Endothelial cell of umbilical vein (primary cell): ENCODE results near the gene ATG7. TPM values are rescaled to one million over a fixed set of nuclear protein-coding genes. Genes with fewer than 3 reads are reported as not detected.

Source experiments
- BruUV-seq: library from RNA; stranded (reverse); fragments of 400-500 nt; replicated peaks from 2 replicates; lab custom pipeline; 2021; lab: Mats Ljungman, UMichigan
- CTCF ChIA-PET: fragments of 300-600, 350-600 bp; sonication (Branson Sonifier 250); formaldehyde crosslinking; loops from one replicate; lab custom pipeline; 2021; ENCODE audit warnings: antibody characterized with exemption, inconsistent platforms; lab: Charles Lee
- POLR2A ChIA-PET: fragments of 300-600, 350-600 bp; sonication (Branson Sonifier 250); formaldehyde crosslinking; loops from one replicate; lab custom pipeline; 2021; ENCODE audit warnings: antibody characterized with exemption, inconsistent platforms; lab: Charles Lee
- DNase-seq: peaks from one replicate; pipeline ENCODE4 v3.0.0-alpha.2; 2011; ENCODE audit warnings: low read depth, low spot score
- FAIRE-seq: peaks from 2 replicates; lab custom pipeline; 2011; peaks lifted over from hg19 to GRCh38; lab: Jason Lieb, UNC
- H2AFZ ChIP-seq: 2 replicates; pipeline ENCODE4 v1.6.0; 2012; ENCODE audit warnings: low read depth, low read length, control low read depth, inconsistent platforms
- H3K27ac ChIP-seq: 2 replicates; pipeline ENCODE4 v1.5.1; 2011; ENCODE audit warnings: low read depth, mild to moderate bottlenecking, control low read depth, low read length, moderate library complexity; ENCODE audit not compliant: insufficient read depth
- H3K27me3 ChIP-seq, 2 experiments: 2 replicates each; pipeline versions ENCODE4 v1.6.0 to v1.6.1; 2011; ENCODE audit warnings: low read length in 2 of 2, mixed read lengths in 1 of 2; ENCODE audit not compliant: control insufficient read depth in 2 of 2, insufficient read depth in 2 of 2
- H3K36me3 ChIP-seq, 2 experiments: 2 replicates in 1 of 2; 3 replicates in 1 of 2; pipeline ENCODE4 v1.5.1; 2011; ENCODE audit warnings: low read length in 2 of 2, mild to moderate bottlenecking in 1 of 2, moderate library complexity in 1 of 2; ENCODE audit not compliant: control insufficient read depth in 2 of 2, insufficient read depth in 2 of 2; ENCODE audit errors: extremely low read depth in 1 of 2
- H3K4me1 ChIP-seq: 3 replicates; pipeline ENCODE4 v1.5.1; 2011; ENCODE audit warnings: mild to moderate bottlenecking, low read length; ENCODE audit not compliant: control insufficient read depth, insufficient read depth; ENCODE audit errors: extremely low read depth
- H3K4me2 ChIP-seq: 2 replicates; pipeline ENCODE4 v1.6.1; 2011; ENCODE audit warnings: low read length, control low read depth, mixed read lengths; ENCODE audit not compliant: insufficient read depth
- H3K4me3 ChIP-seq, 3 experiments: fragments of 200-600 bp in 1 of 3; sonication (generic), shearing (Covaris generic) in 1 of 3; replicated peaks in 1 of 3; 2 replicates each; pipeline ENCODE4 v1.5.1; 2011 to 2016; ENCODE audit warnings: control low read depth in 3 of 3, low read length in 3 of 3, mild to moderate bottlenecking in 2 of 3, inconsistent platforms in 1 of 3, low read depth in 1 of 3, moderate library complexity in 1 of 3; ENCODE audit not compliant: insufficient read depth in 1 of 3
- H3K79me2 ChIP-seq: 2 replicates; pipeline ENCODE4 v1.6.0; 2012; ENCODE audit warnings: low read length, inconsistent platforms; ENCODE audit not compliant: control insufficient read depth, insufficient read depth
- H3K9ac ChIP-seq: replicated peaks from 2 replicates; pipeline ENCODE3; 2011; ENCODE audit warnings: low read length, control low read depth; ENCODE audit not compliant: insufficient read depth; ENCODE audit errors: extremely low read depth
- H3K9me1 ChIP-seq: replicated peaks from 3 replicates; pipeline ENCODE4 v1.6.0; 2011; ENCODE audit warnings: mild to moderate bottlenecking, low read length; ENCODE audit not compliant: control insufficient read depth, insufficient read depth; ENCODE audit errors: extremely low read depth
- H3K9me3 ChIP-seq: replicated peaks from 2 replicates; pipeline ENCODE4 v1.5.1; 2012; ENCODE audit warnings: low read length, inconsistent platforms; ENCODE audit not compliant: control insufficient read depth, insufficient read depth
- H4K20me1 ChIP-seq: replicated peaks from 2 replicates; pipeline ENCODE3; 2011; ENCODE audit warnings: mild to moderate bottlenecking, low read length; ENCODE audit not compliant: control insufficient read depth, insufficient read depth; ENCODE audit errors: extremely low read depth
- CTCF ChIP-seq, 2 donors: IDR thresholded peaks; 1 replicate in 1 of 2; 2 replicates in 1 of 2; pipeline ENCODE4 v1.5.1; 2011; ENCODE audit warnings: low read length in 2 of 2, mild to moderate bottlenecking in 2 of 2, moderate library complexity in 2 of 2, control low read depth in 1 of 2, inconsistent platforms in 1 of 2, low read depth in 1 of 2; ENCODE audit not compliant: insufficient read depth in 1 of 2; ENCODE audit errors: extremely low read depth in 1 of 2
- EZH2 ChIP-seq: IDR thresholded peaks from 2 replicates; pipeline ENCODE4 v1.6.1; 2012; ENCODE audit warnings: borderline replicate concordance, low read depth, mild to moderate bottlenecking, moderate library complexity, low read length, inconsistent platforms; ENCODE audit not compliant: severe bottlenecking
- FOS ChIP-seq: IDR thresholded peaks from 2 replicates; pipeline ENCODE4 v1.6.1; 2011; ENCODE audit warnings: mild to moderate bottlenecking, low read length, moderate library complexity, borderline replicate concordance; ENCODE audit not compliant: insufficient read depth
- GATA2 ChIP-seq: IDR thresholded peaks from 2 replicates; pipeline ENCODE4 v1.7.0; 2011; ENCODE audit warnings: low read depth, mild to moderate bottlenecking, moderate library complexity, mixed read lengths, low read length; ENCODE audit not compliant: insufficient read length, insufficient read depth
- JUN ChIP-seq: IDR thresholded peaks from 2 replicates; pipeline ENCODE4 v1.6.1; 2011; ENCODE audit warnings: borderline replicate concordance, low read depth; ENCODE audit not compliant: insufficient read length, insufficient read depth
- MAX ChIP-seq: IDR thresholded peaks from 2 replicates; pipeline ENCODE4 v1.6.1; 2011; ENCODE audit not compliant: insufficient read depth, insufficient read length
- MYC ChIP-seq: IDR thresholded peaks from one replicate; pipeline ENCODE4 v1.6.1; 2011; ENCODE audit warnings: mild to moderate bottlenecking, low read depth, low read length
- POLR2A ChIP-seq: IDR thresholded peaks from 2 replicates; pipeline ENCODE4 v1.6.1; 2012; ENCODE audit warnings: low read depth, mild to moderate bottlenecking, control low read depth, low read length
- POLR2AphosphoS5 ChIP-seq: IDR thresholded peaks from 2 replicates; pipeline ENCODE4 v1.6.1; 2012; ENCODE audit warnings: low read depth, mild to moderate bottlenecking, control low read depth, low read length, moderate library complexity; ENCODE audit not compliant: insufficient read depth
- dilution Hi-C: fragments of 300-500 bp; cut with MboI; formaldehyde crosslinking; loops from one replicate; pipeline ENCODE4 v1.15.0; 2019; ENCODE audit warnings: low sequenced_read_pairs; ENCODE audit not compliant: extremely low pct_ligation_motif_present
- intact Hi-C: fragments of 100-400 bp; cut with micrococcal nuclease; formaldehyde crosslinking; loops from one replicate; pipeline ENCODE4 v1.10.0; 2022
- polyA plus RNA-seq, 4 experiments: library from polyadenylated mRNA; depleted of rRNA in 3 of 4; stranded (reverse) in 3 of 4; unstranded in 1 of 4; fragments of >200 nt; gene quantifications; 2 replicates each; pipeline versions ENCODE4 v1.2.1 to v1.2.3, GENCODE V29; 2011 to 2012; ENCODE audit warnings: missing spikeins in 1 of 4
- total RNA-seq: library from RNA; stranded (reverse); gene quantifications from 2 replicates; pipeline ENCODE4 v1.2.3, GENCODE V29; 2021

Gene ATG7
- total and polyA plus RNA-seq, 2 donors (not counting 3 experiments of a cell fraction or from before 2014, with no cell fraction given) = 30.8 to 48.3 TPM

- dilution Hi-C loops = no loop called here
- Histone ChIP-seq H3K36me3 (peaks cover 2 to 5% of the 10 kb centered on the region in 2 experiments), H2AFZ (no peak overlapping the region), H3K9ac (no peak overlapping the region), H3K27ac (no peak overlapping the region), H3K79me2 (peaks cover 100% of the 10 kb centered on the region), H3K4me1 (peaks cover 35% of the 10 kb centered on the region), H3K9me3 (no peaks in the 10 kb centered on the region), H3K4me2 (no peak overlapping the region), H4K20me1 (peaks cover 12% of the 10 kb centered on the region), H3K27me3 (no peaks in the 10 kb centered on the region), H3K9me1 (no peaks in the 10 kb centered on the region), H3K4me3 (no peak overlapping the region)
- no peak for FAIRE-seq
- intact Hi-C loops = no loop called here
- ChIA-PET POLR2A (no interaction called here), CTCF (no interaction called here)
- BruUV-seq = no TSS peak
- TF ChIP-seq POLR2A (no peak), MYC (no peak), GATA2 (no peak), FOS (no peak), POLR2AphosphoS5 (no peak), CTCF (IDR thresholded peaks at IDR 0.05; ENCODE audit: extremely low read depth in 1 of 2, insufficient read depth in 1 of 2, low read depth in 1 of 2, low read length in 2 of 2) (no peak), JUN (no peak), EZH2 (no peak), MAX (no peak)
- DNase-seq = no peak
Observed at GRCh38 chr3:11588338-11588737, 316.1 kb downstream of the ATG7 start.
